GM12878 (cell line): ENCODE measurements around the gene BRWD1. TPM values are rescaled to one million over a fixed set of nuclear protein-coding genes. Genes with fewer than 3 reads are reported as not detected.

Experiments
- ATAC-seq: fragments of 200-7000 bp; cut with Tn5 transposase; 3 replicates; pipeline ENCODE4 v1.9.1; 2020; ENCODE audit warnings: mild to moderate bottlenecking, moderate library complexity
- BruUV-seq: library from RNA; stranded (reverse); fragments of 400-500 nt; replicated peaks from 2 replicates; lab custom pipeline; 2021; lab: Mats Ljungman, UMichigan
- CTCF ChIA-PET: fragments of 300-600 bp; sonication (Branson Sonifier 250); formaldehyde crosslinking; extraction: SDS; loops from one replicate; lab custom pipeline; 2021; ENCODE audit warnings: inconsistent platforms; lab: Yijun Ruan, JAX
- POLR2A ChIA-PET: fragments of 350-600 bp; formaldehyde crosslinking; extraction: SDS; loops from one replicate; lab custom pipeline; 2021; ENCODE audit warnings: inconsistent platforms; lab: Charles Lee
- RAD21 ChIA-PET: fragments of 300-600 bp; sonication (Branson Sonifier 250); formaldehyde crosslinking; loops from one replicate; lab custom pipeline; 2023; ENCODE audit warnings: antibody characterized with exemption; ENCODE audit not compliant: unreplicated experiment; lab: Charles Lee
- SMC1A ChIA-PET: fragments of 300-600 bp; sonication (Branson Sonifier 250); formaldehyde crosslinking; loops from one replicate; lab custom pipeline; 2023; ENCODE audit not compliant: unreplicated experiment, uncharacterized antibody; lab: Charles Lee
- DNase-seq: peaks from one replicate; pipeline ENCODE4 v3.0.0-alpha.2; 2011; ENCODE audit warnings: low read depth, low spot score
- FAIRE-seq: peaks from 3 replicates; lab custom pipeline; 2011; peaks lifted over from hg19 to GRCh38; lab: Jason Lieb, UNC
- H2AFZ ChIP-seq: 2 replicates; pipeline ENCODE4 v1.6.0; 2011; ENCODE audit warnings: low read depth, low read length, control low read depth; ENCODE audit not compliant: control insufficient read depth
- H3K27ac ChIP-seq: 2 replicates; pipeline ENCODE4 v1.5.1; 2011; ENCODE audit warnings: control low read depth; ENCODE audit not compliant: control insufficient read depth, insufficient read depth
- H3K27me3 ChIP-seq, 2 experiments: replicated peaks in 1 of 2; 2 replicates each; pipeline versions ENCODE4 v1.6.0 to v1.6.1; 2011; ENCODE audit warnings: low read length in 1 of 2; ENCODE audit not compliant: control insufficient read depth in 2 of 2, insufficient read depth in 2 of 2
- H3K36me3 ChIP-seq, 2 experiments: 2 replicates each; pipeline ENCODE4 v1.5.1; 2011; ENCODE audit warnings: low read length in 1 of 2; ENCODE audit not compliant: control insufficient read depth in 2 of 2, insufficient read depth in 2 of 2
- H3K4me1 ChIP-seq: 2 replicates; pipeline ENCODE4 v1.6.1; 2011; ENCODE audit warnings: mild to moderate bottlenecking, low read length, moderate library complexity, mixed read lengths; ENCODE audit not compliant: control insufficient read depth, insufficient read depth
- H3K4me2 ChIP-seq: 2 replicates; pipeline ENCODE4 v1.6.0; 2011; ENCODE audit warnings: control low read depth; ENCODE audit not compliant: control insufficient read depth, insufficient read depth
- H3K4me3 ChIP-seq: fragments of 200-600 bp; sonication (generic); 2 replicates; pipeline ENCODE4 v1.5.1; 2016
- H3K79me2 ChIP-seq: 2 replicates; pipeline ENCODE4 v1.6.0; 2011; ENCODE audit warnings: low read length; ENCODE audit not compliant: control insufficient read depth, insufficient read depth
- H3K9ac ChIP-seq: 2 replicates; pipeline ENCODE4 v1.8.0; 2011; ENCODE audit warnings: low read length, control low read depth, mixed read lengths; ENCODE audit not compliant: control insufficient read depth, insufficient read depth
- H3K9me3 ChIP-seq: replicated peaks from 3 replicates; pipeline ENCODE4 v1.5.1; 2011; ENCODE audit warnings: mild to moderate bottlenecking, low read length; ENCODE audit not compliant: control insufficient read depth, insufficient read depth
- H4K20me1 ChIP-seq: 2 replicates; pipeline ENCODE4 v1.6.0; 2011; ENCODE audit not compliant: control insufficient read depth, insufficient read depth
- GATAD2B ChIP-seq: fragments of 450-650 bp; conservative IDR thresholded peaks from 2 replicates; pipeline ENCODE4 v1.6.1; 2017; ENCODE audit warnings: low read depth, mild to moderate bottlenecking, moderate library complexity
- PRDM15 ChIP-seq: fragments of 450-650 bp; formaldehyde crosslinking; IDR thresholded peaks from 2 replicates; pipeline ENCODE4 v1.4.0; 2020; ENCODE audit warnings: mild to moderate bottlenecking, moderate library complexity
- WGBS: methylation state at CpG from one replicate; pipeline ENCODE4 v1.1.6; 2016; ENCODE audit warnings: low lambda C conversion rate; ENCODE audit not compliant: insufficient replicate concordance, insufficient coverage; ENCODE audit errors: missing lambda C conversion rate; 5-methylcytosine and 5-hydroxymethylcytosine counted together
- in situ Hi-C: fragments of 300-500 bp; cut with MboI; formaldehyde crosslinking; loops from 9 replicates; pipeline ENCODE4 v1.14.3; 2018; ENCODE audit warnings: mixed read lengths
- intact Hi-C: fragments of 100-400 bp; cut with micrococcal nuclease; formaldehyde crosslinking; loops from one replicate; pipeline ENCODE4 v1.14.2; 2022; ENCODE audit not compliant: unreplicated experiment
- polyA plus RNA-seq, 11 experiments: library from polyadenylated mRNA; depleted of rRNA in 4 of 11; unstranded in 6 of 11; stranded (reverse) in 5 of 11; fragments of >200 nt; fragmentation: Nextera tagmentation in 4 of 11; fragmentation: Illumina TruSeq in 1 of 11; extraction: Ambion mirVana in 4 of 11; extraction: Trizol in 1 of 11; gene quantifications; 1 replicate in 1 of 11; 2 replicates in 10 of 11; pipeline versions ENCODE4 v1.2.1 to v1.2.3, GENCODE V29; 2011 to 2016; ENCODE audit warnings: inconsistent platforms in 2 of 11, missing spikeins in 2 of 11, low read depth in 1 of 11
- total RNA-seq, 4 experiments: library from RNA; depleted of rRNA in 3 of 4; stranded (reverse); fragments of >200 nt in 3 of 4; fragmentation: Illumina TruSeq in 1 of 4; extraction: Trizol in 1 of 4; gene quantifications; 2 replicates each; pipeline versions ENCODE4 v1.2.1 to v1.2.3, GENCODE V29; 2013 to 2021

Gene BRWD1
- total and polyA plus RNA-seq, 10 of the 15 experiments (the other 5 are each of a cell fraction or from before 2014, with no cell fraction given) = 3.1 to 19.0 (median 13.5) TPM

- CTCF ChIA-PET = no interaction called here
- Histone ChIP-seq H3K9me3 (no peaks in the 10 kb centered on the region), H3K9ac (peak overlapping the region; percentile 90), H3K27ac (peak overlapping the region; percentile 77), H3K4me1 (0 out of 2 replicates have a peak, but pooled peaks cover 3% of the 10 kb centered on the region), H3K4me3 (peak overlapping the region; percentile 88), H3K79me2 (peaks cover 31% of the 10 kb centered on the region), H3K4me2 (peak overlapping the region; percentile 77), H4K20me1 (no peaks in the 10 kb centered on the region), H3K27me3 (no peaks in the 10 kb centered on the region), H2AFZ (no peak overlapping the region; the same call in 1 of the 2 replicates), H3K36me3 (peaks cover 0 to 3% of the 10 kb centered on the region in 2 experiments; a peak in 3 of 4 replicates)
- WGBS = 45% methylated on average over 19 of the region's 19 CpGs
- intact Hi-C loops = no loop called here
- POLR2A ChIA-PET = interaction anchor here (1.0 to 3.2 kb wide), 4 partner anchors 13 to 167 kb away, joined by 3 to 12 read pairs (median 4); partner anchors contain the start of gene PSMG1
- in situ Hi-C loops = no loop called here
- ATAC-seq (no peak), FAIRE-seq (no peak), DNase-seq (no peak)
- RAD21 ChIA-PET = no interaction called here
- BruUV-seq = no TSS peak
- SMC1A ChIA-PET = interaction anchor here (0.7 kb wide), 1 partner anchor 26 kb away, joined by 3 read pairs; no protein-coding TSS in a partner anchor
- TF ChIP-seq PRDM15 (CRISPR knock-in tag) (no peak), GATAD2B (no peak)
Observed at GRCh38 chr21:39350094-39351005, 36.9 kb upstream of the BRWD1 start.
